DOHH2 (cell line): Measurements from ENCODE around the gene LTBR.

Experiments used
- H3F3A ChIP-seq: fragments of 200-600 bp; sonication (generic), shearing (Covaris generic); 2 replicates; pipeline ENCODE4 v1.6.0; 2016; ENCODE audit warnings: antibody characterized with exemption, mild to moderate bottlenecking; ENCODE audit not compliant: control insufficient read depth, insufficient read depth
- H3K27ac ChIP-seq: fragments of 200-600 bp; sonication (generic); 2 replicates; pipeline ENCODE4 v1.5.1; 2014; ENCODE audit warnings: low read depth, mild to moderate bottlenecking, low read length, moderate library complexity
- H3K27me3 ChIP-seq: fragments of 200-600 bp; sonication (generic); 2 replicates; pipeline ENCODE4 v1.6.1; 2014; ENCODE audit warnings: mild to moderate bottlenecking, low read length, mixed read lengths; ENCODE audit not compliant: control insufficient read depth
- H3K36me3 ChIP-seq: fragments of 200-600 bp; sonication (generic); 2 replicates; pipeline ENCODE4 v1.6.1; 2014; ENCODE audit warnings: mild to moderate bottlenecking, low read length, moderate library complexity, mixed read lengths; ENCODE audit not compliant: control insufficient read depth
- H3K4me1 ChIP-seq: fragments of 200-600 bp; sonication (generic); 2 replicates; pipeline ENCODE4 v1.6.1; 2014; ENCODE audit warnings: mild to moderate bottlenecking, low read length, mixed read lengths; ENCODE audit not compliant: control insufficient read depth
- H3K4me2 ChIP-seq: fragments of 200-600 bp; sonication (generic); 2 replicates; pipeline ENCODE4 v1.6.0; 2014; ENCODE audit warnings: mild to moderate bottlenecking, low read length, moderate library complexity
- H3K4me3 ChIP-seq: fragments of 200-600 bp; sonication (generic); 2 replicates; pipeline ENCODE4 v1.5.1; 2014; ENCODE audit warnings: mild to moderate bottlenecking, low read length, mixed read lengths
- H3K79me2 ChIP-seq: fragments of 200-600 bp; sonication (generic); 2 replicates; pipeline ENCODE4 v1.6.1; 2014; ENCODE audit warnings: mild to moderate bottlenecking, low read length, mixed read lengths; ENCODE audit not compliant: control insufficient read depth
- H3K9me2 ChIP-seq: fragments of 200-600 bp; sonication (generic); replicated peaks from 2 replicates; pipeline ENCODE4 v1.6.1; 2014; ENCODE audit warnings: mild to moderate bottlenecking, low read length, mixed read lengths; ENCODE audit not compliant: control insufficient read depth
- H3K9me3 ChIP-seq: fragments of 200-600 bp; sonication (generic); 2 replicates; pipeline ENCODE4 v1.6.1; 2014; ENCODE audit warnings: antibody characterized with exemption, low read length, mixed read lengths; ENCODE audit not compliant: control insufficient read depth, insufficient read depth
- H4K20me1 ChIP-seq: fragments of 200-600 bp; sonication (generic); 2 replicates; pipeline ENCODE4 v1.6.0; 2014; ENCODE audit warnings: low read depth, mild to moderate bottlenecking, antibody characterized with exemption, low read length, moderate library complexity; ENCODE audit not compliant: control insufficient read depth, insufficient read depth
- EZH2phosphoT487 ChIP-seq: fragments of 200-600 bp; sonication (generic); IDR thresholded peaks from 2 replicates; pipeline ENCODE4 v1.6.1; 2017; ENCODE audit warnings: borderline replicate concordance, mild to moderate bottlenecking, antibody characterized with exemption, low read length, moderate library complexity, mixed read lengths
- TF ChIP-seq, protein P1 (sequence below): fragments of 200-600 bp; sonication (generic); IDR thresholded peaks from one replicate; pipeline ENCODE4 v1.5.1; 2014; ENCODE audit warnings: antibody characterized with exemption, mild to moderate bottlenecking, low read depth, low read length; ENCODE audit not compliant: poor library complexity, severe bottlenecking

LTBR gene

DNA sequence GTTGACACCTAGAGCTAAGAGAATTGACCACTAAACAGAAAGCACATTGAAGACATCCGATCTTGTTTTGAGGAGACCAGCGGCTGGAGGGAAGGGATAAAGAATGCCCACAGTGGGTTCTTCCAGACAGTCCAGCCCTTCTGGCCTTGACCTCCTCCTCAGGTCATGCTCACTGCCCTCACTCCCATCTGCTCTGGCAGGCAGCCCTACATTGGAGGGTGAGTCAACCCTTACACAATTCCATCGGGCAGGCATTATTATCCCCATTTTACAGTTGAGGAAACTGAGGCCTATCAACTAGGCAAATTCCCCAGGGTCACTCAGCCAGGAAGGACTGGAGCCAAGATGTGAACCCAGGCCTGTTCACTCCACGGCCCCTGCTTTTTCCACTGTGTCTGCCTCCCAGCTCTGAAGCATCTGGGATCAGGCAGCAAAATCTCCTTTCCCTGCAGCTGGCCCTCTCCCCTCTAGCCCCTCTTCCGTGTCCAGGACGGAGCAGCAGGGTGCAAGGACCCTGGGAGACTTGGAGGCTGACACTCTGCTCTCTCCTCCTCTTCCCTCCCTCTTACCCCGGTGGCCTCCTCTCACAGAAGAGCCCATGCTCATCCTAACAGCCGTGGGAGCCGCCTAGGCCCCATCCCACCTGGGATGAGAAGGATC, 13.9 kb upstream of the LTBR start:
- peaks cover 15% of the 10 kb centered on the region for H3K27me3 ChIP-seq
- no peaks in the 10 kb centered on the region for H3K9me3 ChIP-seq
- no peak overlapping the region for H3K4me2 ChIP-seq
- H4K20me1 ChIP-seq: no peaks in the 10 kb centered on the region
- peaks cover 22% of the 10 kb centered on the region for H3K4me1 ChIP-seq
- H3F3A ChIP-seq: peaks cover 6% of the 10 kb centered on the region
- no peaks in the 10 kb centered on the region for H3K36me3 ChIP-seq
- H3K9me2 ChIP-seq: no peaks in the 10 kb centered on the region
- TF ChIP-seq, protein P1, sequence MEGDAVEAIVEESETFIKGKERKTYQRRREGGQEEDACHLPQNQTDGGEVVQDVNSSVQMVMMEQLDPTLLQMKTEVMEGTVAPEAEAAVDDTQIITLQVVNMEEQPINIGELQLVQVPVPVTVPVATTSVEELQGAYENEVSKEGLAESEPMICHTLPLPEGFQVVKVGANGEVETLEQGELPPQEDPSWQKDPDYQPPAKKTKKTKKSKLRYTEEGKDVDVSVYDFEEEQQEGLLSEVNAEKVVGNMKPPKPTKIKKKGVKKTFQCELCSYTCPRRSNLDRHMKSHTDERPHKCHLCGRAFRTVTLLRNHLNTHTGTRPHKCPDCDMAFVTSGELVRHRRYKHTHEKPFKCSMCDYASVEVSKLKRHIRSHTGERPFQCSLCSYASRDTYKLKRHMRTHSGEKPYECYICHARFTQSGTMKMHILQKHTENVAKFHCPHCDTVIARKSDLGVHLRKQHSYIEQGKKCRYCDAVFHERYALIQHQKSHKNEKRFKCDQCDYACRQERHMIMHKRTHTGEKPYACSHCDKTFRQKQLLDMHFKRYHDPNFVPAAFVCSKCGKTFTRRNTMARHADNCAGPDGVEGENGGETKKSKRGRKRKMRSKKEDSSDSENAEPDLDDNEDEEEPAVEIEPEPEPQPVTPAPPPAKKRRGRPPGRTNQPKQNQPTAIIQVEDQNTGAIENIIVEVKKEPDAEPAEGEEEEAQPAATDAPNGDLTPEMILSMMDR: no peak
- no peak for TF ChIP-seq EZH2phosphoT487
- H3K4me3 ChIP-seq: no peak overlapping the region
- H3K79me2 ChIP-seq: no peaks in the 10 kb centered on the region
- H3K27ac ChIP-seq: no peak overlapping the region

DNA sequence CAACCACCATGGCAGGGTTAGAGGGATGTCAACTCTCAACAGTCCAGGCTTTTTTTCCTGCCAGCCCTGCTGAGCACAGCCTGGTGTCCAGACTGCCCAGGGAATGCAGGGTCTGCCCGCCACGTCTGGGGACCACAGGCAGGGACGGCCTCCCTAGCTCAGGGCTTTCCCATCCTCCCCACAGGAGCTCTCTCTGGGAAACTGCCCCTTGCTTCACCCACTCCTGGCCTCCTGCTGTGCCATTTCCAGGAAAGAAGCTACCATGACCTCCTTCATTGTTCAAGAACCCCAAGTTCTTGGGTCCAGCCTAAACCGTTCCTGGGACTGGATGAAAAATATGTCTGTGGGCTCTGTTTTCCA, 13.4 kb upstream of the LTBR start:
- Histone ChIP-seq H3K9me2 (no peaks in the 10 kb centered on the region), H3F3A (peaks cover 3% of the 10 kb centered on the region), H3K36me3 (no peaks in the 10 kb centered on the region), H3K4me2 (no peak overlapping the region), H3K27me3 (peaks cover 15% of the 10 kb centered on the region), H4K20me1 (no peaks in the 10 kb centered on the region), H3K4me3 (no peak overlapping the region), H3K9me3 (no peaks in the 10 kb centered on the region), H3K27ac (no peak overlapping the region), H3K4me1 (peaks cover 22% of the 10 kb centered on the region), H3K79me2 (no peaks in the 10 kb centered on the region)
- TF ChIP-seq, protein P1: no peak
- TF ChIP-seq EZH2phosphoT487: no peak

DNA sequence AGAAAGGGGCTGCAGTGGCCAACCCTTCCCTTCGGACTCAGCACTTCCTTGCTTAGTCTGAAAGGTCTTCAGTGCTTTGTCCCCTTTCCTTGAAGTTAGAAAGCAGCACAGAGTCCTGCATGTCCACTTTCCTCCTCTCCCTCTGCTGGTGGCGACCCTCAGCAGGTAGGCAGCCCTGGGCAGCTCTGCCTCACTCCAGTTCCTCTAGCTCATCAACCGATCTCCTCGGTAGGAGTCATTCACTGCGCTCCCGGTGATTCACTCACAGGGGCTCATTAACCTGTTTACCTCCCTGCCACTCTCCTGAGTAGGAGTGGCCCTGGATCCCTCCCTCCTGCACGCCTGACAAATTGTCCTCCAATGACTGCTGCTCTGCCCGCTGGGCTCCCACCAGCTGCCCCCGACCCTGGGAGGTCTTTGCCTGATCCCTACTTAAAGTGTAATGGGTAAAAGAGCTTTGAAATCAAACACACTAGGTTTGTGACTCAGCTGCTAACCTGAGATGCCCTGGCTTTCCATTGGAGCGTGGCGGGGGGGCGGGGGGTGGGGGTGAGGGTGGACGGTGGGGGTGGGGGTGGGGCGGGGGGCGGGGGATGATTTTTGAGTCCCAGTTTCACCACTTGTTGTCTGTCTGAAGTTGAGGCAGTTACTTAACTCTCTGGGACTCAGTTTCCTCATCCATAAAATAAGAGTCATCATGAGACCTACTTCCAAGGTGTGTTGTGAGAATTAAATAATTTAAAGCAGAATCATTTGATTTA, 12.8 kb upstream of the LTBR start:
- no peak overlapping the region for H3K4me2 ChIP-seq

More for the DNA sequence above, 12.8 kb upstream of the LTBR start:
- H3F3A ChIP-seq: peaks cover 3% of the 10 kb centered on the region
- H4K20me1 ChIP-seq: no peaks in the 10 kb centered on the region
- no peak overlapping the region for H3K4me3 ChIP-seq
- H3K27ac ChIP-seq: no peak overlapping the region
- no peaks in the 10 kb centered on the region for H3K79me2 ChIP-seq
- H3K36me3 ChIP-seq: no peaks in the 10 kb centered on the region
- H3K27me3 ChIP-seq: peaks cover 18% of the 10 kb centered on the region
- TF ChIP-seq, protein P1: no peak
- no peak for TF ChIP-seq EZH2phosphoT487
- H3K4me1 ChIP-seq: peaks cover 22% of the 10 kb centered on the region
- H3K9me3 ChIP-seq: no peaks in the 10 kb centered on the region
- H3K9me2 ChIP-seq: no peaks in the 10 kb centered on the region
